GM13976 (cell line): Measurements from ENCODE around the gene SGCE.

Experiments
- DNase-seq: peaks from one replicate; pipeline ENCODE4 v3.0.0; 2012; ENCODE audit warnings: low spot score
- CTCF ChIP-seq: IDR thresholded peaks from 2 replicates; pipeline ENCODE4 v1.5.1; 2012; ENCODE audit warnings: borderline replicate concordance, mild to moderate bottlenecking; ENCODE audit not compliant: insufficient read depth; ENCODE audit errors: extremely low read depth, missing control alignments, control extremely low read depth
- in situ Hi-C: fragments of 300-500 bp; cut with MboI; formaldehyde crosslinking; loops from one replicate; pipeline ENCODE4 v1.12.0; 2022; ENCODE audit warnings: low sequenced_read_pairs, mixed read lengths, inconsistent platforms; ENCODE audit not compliant: unreplicated experiment

SGCE gene

DNA sequence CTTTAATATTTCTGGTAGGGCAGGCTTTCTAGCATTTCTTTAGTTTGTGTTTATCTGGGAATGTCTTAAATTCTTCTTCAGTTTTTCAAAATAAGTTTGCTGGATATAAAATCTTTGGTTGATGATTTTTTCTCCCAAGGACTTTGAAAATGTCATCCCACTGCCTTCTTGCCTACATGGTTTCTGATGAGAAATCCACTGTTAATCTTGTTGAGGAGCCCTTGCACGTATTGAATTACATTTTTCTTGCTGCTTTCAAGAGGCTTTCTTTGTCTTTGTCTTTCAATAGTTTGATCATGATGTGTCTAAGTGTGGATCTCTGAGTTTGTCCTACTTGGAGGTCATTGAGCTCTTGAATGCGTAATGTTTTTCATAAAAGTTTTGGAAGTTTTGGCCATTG is 80.3 kb downstream of the SGCE start:
- no peak for DNase-seq
- in situ Hi-C loops: no loop called here
- TF ChIP-seq CTCF: no peak

GRCh38 chr7:94571816-94572215 is 84.1 kb downstream of the SGCE start:
- DNase-seq: no peak
- TF ChIP-seq CTCF: no peak
- in situ Hi-C loops: no loop called here

DNA sequence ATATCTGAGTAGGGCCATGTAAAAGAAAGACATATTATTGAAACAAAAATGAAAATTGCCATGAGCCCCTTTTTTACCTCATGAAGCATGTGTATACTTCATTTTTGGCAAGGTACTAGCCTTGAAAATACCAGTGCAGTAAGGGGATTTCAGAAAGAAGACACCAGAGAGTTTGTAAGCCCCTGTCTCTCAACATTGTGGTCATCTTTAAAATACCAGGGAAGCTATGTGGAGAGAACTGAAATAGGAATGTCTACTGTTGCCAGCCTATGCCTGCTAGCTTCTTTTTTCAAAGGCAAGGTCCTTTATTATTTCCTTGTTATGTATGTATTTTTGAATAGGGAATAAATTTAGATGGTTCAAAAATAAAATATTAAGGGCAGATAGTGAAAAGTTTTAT is 88.5 kb downstream of the SGCE start:
- TF ChIP-seq CTCF: no peak
- in situ Hi-C loops: no loop called here
- no peak for DNase-seq

- no peak for DNase-seq
- no peak for TF ChIP-seq CTCF
- in situ Hi-C loops: no loop called here
These were observed 90.6 kb downstream of the SGCE start for GRCh38 chr7:94565247-94565894.

GRCh38 chr7:94562525-94562924 is 93.4 kb downstream of the SGCE start:
- in situ Hi-C loops: no loop called here
- no peak for DNase-seq
- no peak for TF ChIP-seq CTCF

DNA sequence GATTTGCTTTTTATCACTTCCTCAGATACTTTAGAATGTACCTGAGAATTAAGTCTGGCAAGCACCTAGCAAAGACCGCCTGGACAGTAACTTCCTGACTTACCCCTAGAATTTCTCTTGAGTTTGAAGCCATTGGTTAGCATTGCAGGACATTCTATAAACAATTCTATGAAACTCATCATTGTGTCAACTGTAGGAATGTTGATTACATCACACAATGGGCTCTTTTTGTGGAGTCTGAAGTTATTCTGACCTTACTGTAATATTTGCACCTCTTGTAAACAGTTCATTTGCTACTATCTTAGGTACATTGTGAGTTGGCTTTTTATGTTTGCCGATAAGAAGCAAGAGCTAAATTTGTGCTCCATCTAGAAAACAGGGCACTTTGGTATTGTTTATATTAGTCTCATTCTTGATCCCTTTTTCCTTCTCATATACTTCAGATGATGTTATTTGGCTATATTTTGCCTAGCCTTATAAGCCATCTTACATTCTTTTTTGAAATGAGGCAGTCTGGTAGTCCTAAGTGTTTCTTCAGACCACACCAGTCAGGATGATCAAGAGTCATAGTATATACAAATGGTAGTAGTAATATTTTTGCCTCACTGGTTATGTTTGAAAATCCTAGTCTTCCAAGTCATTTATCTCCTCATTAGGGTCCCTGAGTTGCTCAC is 94.0 kb downstream of the SGCE start:
- in situ Hi-C loops: no loop called here
- DNase-seq: no peak
- no peak for TF ChIP-seq CTCF
